ENCODE data around the gene DSG2.

The DSG2 gene

DNA sequence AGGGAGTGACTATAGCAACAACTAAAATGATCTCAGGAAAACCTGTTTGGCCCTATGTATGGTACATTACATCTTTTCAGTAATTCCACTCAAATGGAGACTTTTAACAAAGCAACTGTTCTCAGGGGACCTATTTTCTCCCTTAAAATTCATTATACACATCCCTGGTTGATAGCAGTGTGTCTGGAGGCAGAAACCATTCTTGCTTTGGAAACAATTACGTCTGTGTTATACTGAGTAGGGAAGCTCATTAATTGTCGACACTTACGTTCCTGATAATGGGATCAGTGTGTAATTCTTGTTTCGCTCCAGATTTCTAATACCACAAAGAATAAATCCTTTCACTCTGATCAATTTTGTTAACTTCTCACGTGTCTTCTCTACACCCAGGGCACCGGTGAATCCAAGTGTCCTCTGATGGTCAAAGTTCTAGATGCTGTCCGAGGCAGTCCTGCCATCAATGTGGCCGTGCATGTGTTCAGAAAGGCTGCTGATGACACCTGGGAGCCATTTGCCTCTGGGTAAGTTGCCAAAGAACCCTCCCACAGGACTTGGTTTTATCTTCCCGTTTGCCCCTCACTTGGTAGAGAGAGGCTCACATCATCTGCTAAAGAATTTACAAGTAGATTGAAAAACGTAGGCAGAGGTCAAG lies 94.7 kb downstream of the DSG2 start:
- DNase-seq = no peak

DNA sequence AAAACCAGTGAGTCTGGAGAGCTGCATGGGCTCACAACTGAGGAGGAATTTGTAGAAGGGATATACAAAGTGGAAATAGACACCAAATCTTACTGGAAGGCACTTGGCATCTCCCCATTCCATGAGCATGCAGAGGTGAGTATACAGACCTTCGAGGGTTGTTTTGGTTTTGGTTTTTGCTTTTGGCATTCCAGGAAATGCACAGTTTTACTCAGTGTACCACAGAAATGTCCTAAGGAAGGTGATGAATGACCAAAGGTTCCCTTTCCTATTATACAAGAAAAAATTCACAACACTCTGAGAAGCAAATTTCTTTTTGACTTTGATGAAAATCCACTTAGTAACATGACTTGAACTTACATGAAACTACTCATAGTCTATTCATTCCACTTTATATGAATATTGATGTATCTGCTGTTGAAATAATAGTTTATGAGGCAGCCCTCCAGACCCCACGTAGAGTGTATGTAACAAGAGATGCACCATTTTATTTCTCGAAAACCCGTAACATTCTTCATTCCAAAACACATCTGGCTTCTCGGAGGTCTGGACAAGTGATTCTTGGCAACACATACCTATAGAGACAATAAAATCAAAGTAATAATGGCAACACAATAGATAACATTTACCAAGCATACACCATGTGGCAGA lies 97.3 kb downstream of the DSG2 start:
- no peak for DNase-seq

DNA sequence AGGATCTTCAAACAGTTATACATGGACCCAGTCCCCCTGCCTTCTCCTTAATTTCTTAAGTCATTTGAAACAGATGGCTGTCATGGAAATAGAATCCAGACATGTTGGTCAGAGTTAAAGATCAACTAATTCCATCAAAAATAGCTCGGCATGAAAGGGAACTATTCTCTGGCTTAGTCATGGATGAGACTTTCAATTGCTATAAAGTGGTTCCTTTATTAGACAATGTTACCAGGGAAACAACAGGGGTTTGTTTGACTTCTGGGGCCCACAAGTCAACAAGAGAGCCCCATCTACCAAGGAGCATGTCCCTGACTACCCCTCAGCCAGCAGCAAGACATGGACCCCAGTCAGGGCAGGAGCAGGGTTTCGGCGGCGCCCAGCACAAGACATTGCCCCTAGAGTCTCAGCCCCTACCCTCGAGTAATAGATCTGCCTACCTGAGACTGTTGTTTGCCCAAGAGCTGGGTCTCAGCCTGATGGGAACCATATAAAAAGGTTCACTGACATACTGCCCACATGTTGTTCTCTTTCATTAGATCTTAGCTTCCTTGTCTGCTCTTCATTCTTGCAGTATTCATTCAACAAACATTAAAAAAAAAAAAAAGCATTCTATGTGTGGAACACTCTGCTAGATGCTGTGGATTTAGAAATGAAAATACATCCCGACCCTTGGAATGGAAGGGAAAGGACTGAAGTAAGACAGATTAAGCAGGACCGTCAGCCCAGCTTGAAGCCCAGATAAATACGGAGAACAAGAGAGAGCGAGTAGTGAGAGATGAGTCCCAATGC lies 98.3 kb downstream of the DSG2 start:
- DNase-seq = no peak

DNA sequence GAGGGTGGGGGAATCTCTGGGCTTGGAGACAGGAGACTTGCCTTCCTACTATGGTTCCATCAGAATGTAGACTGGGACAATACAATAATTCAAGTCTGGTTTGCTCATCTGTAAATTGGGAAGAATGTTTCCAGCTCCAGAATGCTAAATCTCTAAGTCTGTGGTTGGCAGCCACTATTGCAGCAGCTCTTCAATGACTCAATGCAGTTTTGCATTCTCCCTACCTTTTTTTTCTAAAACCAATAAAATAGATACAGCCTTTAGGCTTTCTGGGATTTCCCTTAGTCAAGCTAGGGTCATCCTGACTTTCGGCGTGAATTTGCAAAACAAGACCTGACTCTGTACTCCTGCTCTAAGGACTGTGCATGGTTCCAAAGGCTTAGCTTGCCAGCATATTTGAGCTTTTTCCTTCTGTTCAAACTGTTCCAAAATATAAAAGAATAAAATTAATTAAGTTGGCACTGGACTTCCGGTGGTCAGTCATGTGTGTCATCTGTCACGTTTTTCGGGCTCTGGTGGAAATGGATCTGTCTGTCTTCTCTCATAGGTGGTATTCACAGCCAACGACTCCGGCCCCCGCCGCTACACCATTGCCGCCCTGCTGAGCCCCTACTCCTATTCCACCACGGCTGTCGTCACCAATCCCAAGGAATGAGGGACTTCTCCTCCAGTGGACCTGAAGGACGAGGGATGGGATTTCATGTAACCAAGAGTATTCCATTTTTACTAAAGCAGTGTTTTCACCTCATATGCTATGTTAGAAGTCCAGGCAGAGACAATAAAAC lies 100.2 kb downstream of the DSG2 start:
- no peak for DNase-seq
